ENCODE results near the gene STX16. TPM values are rescaled to one million over a fixed set of nuclear protein-coding genes. Genes with fewer than 3 reads are reported as not detected.

Gene STX16
- total and polyA plus RNA-seq, 9 of the 15 experiments (the other 6 are each of a cell fraction or from before 2014, with no cell fraction given), result 4.4 to 43.5 (median 14.7) TPM

DNA sequence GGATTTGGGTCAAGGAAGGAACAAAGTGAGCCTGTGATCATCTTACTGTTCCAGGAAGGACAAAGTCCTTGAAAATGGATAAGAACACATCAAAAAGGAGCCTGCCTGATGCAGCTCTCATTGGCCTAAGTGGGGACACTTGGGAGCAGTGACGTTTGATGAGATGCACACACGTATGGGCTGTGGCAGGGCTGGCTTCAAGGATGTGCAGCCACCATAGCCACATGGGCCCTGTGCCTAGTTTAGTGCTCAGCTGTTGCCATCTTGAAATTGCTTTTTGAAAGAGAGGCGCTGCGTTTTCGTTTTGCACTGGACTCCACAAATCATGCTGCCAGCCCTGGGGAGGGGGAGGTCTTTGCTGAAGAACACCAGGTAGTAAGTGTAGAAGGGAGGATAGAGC lies 34.9 kb downstream of the STX16 start:
- FAIRE-seq (no peak), DNase-seq (ENCODE audit: extremely low read depth in 1 of 4, low spot score in 3 of 4) (no peak), ATAC-seq (no peak)
- Histone ChIP-seq H3K4me2 (ENCODE audit: insufficient read depth, low read length) (no peak overlapping the region), H2AFZ (ENCODE audit: low read depth, low read length) (no peak overlapping the region), H3K9me1 (ENCODE audit: control insufficient read depth, insufficient read depth, low read length) (no peaks in the 10 kb centered on the region), H3K36me3 (ENCODE audit: control insufficient read depth, insufficient read depth, low read length) (no peaks in the 10 kb centered on the region), H3K9ac (ENCODE audit: insufficient read depth in 1 of 2, low read depth in 2 of 2, low read length in 2 of 2) (no peak overlapping the region), H4K20me1 (replicated peaks; ENCODE audit: control insufficient read depth, insufficient read depth, low read length) (no peaks in the 10 kb centered on the region), H3K27ac (ENCODE audit: extremely low read depth, low read depth, low read length) (no peak overlapping the region), H3K4me1 (replicated peaks in 1 of 2; ENCODE audit: control insufficient read depth in 2 of 2, insufficient read depth in 2 of 2, low read length in 2 of 2) (no peaks in the 10 kb centered on the region), H3K4me3 (no peak overlapping the region), H3K27me3 (ENCODE audit: control insufficient read depth in 2 of 2, insufficient read depth in 2 of 2, low read length in 2 of 2) (no peaks in the 10 kb centered on the region), H3K79me2 (ENCODE audit: control insufficient read depth, insufficient read depth, low read length) (no peaks in the 10 kb centered on the region), H3K9me3 (replicated peaks; ENCODE audit: control insufficient read depth, insufficient read depth, low read depth, low read length) (no peaks in the 10 kb centered on the region)
- intact Hi-C loops (cut with micrococcal nuclease), result no loop called here
- POLR2A ChIA-PET, result no interaction called here
- TF ChIP-seq, protein P1, sequence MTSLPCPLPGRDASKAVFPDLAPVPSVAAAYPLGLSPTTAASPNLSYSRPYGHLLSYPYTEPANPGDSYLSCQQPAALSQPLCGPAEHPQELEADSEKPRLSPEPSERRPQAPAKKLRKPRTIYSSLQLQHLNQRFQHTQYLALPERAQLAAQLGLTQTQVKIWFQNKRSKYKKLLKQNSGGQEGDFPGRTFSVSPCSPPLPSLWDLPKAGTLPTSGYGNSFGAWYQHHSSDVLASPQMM (CRISPR knock-in tag; IDR thresholded peaks at IDR 0.05), result no peak
- TF ChIP-seq ELF2 (CRISPR knock-in tag; IDR thresholded peaks at IDR 0.05), result no peak
- TF ChIP-seq TCF7 (IDR thresholded peaks at IDR 0.05; ENCODE audit: borderline replicate concordance), result no peak
- TF ChIP-seq, protein P2, sequence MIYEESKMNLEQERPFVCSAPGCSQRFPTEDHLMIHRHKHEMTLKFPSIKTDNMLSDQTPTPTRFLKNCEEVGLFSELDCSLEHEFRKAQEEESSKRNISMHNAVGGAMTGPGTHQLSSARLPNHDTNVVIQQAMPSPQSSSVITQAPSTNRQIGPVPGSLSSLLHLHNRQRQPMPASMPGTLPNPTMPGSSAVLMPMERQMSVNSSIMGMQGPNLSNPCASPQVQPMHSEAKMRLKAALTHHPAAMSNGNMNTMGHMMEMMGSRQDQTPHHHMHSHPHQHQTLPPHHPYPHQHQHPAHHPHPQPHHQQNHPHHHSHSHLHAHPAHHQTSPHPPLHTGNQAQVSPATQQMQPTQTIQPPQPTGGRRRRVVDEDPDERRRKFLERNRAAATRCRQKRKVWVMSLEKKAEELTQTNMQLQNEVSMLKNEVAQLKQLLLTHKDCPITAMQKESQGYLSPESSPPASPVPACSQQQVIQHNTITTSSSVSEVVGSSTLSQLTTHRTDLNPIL (CRISPR knock-in tag; IDR thresholded peaks at IDR 0.05), result no peak
- TF ChIP-seq, protein P3, sequence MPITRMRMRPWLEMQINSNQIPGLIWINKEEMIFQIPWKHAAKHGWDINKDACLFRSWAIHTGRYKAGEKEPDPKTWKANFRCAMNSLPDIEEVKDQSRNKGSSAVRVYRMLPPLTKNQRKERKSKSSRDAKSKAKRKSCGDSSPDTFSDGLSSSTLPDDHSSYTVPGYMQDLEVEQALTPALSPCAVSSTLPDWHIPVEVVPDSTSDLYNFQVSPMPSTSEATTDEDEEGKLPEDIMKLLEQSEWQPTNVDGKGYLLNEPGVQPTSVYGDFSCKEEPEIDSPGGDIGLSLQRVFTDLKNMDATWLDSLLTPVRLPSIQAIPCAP (CRISPR knock-in tag; IDR thresholded peaks at IDR 0.05; ENCODE audit: borderline replicate concordance), result no peak
- no peak for TF ChIP-seq JUNB (CRISPR knock-in tag; conservative IDR thresholded peaks at IDR 0.05)
- TF ChIP-seq ZNF408 (CRISPR knock-in tag; IDR thresholded peaks at IDR 0.05; ENCODE audit: low read depth), result no peak
- TF ChIP-seq KDM1A (IDR thresholded peaks at IDR 0.05), result no peak
- no peak for TF ChIP-seq NFE2 (IDR thresholded peaks at IDR 0.05; ENCODE audit: low read depth)
- TF ChIP-seq CREM (IDR thresholded peaks at IDR 0.05; ENCODE audit: low read depth), result no peak
- TF ChIP-seq, protein P4, sequence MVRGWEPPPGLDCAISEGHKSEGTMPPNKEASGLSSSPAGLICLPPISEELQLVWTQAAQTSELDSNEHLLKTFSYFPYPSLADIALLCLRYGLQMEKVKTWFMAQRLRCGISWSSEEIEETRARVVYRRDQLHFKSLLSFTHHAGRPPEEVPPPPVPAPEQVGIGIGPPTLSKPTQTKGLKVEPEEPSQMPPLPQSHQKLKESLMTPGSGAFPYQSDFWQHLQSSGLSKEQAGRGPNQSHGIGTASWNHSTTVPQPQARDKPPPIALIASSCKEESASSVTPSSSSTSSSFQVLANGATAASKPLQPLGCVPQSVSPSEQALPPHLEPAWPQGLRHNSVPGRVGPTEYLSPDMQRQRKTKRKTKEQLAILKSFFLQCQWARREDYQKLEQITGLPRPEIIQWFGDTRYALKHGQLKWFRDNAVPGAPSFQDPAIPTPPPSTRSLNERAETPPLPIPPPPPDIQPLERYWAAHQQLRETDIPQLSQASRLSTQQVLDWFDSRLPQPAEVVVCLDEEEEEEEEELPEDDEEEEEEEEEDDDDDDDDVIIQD (CRISPR knock-in tag; IDR thresholded peaks at IDR 0.05), result no peak
- TF ChIP-seq FOXK2 (conservative IDR thresholded peaks at IDR 0.05 in 1 of 2, IDR thresholded peaks at IDR 0.05 in 1 of 2; ENCODE audit: low read depth in 2 of 2), result no peak
- no peak for TF ChIP-seq ZNF124 (CRISPR knock-in tag; IDR thresholded peaks at IDR 0.05)
- no peak for TF ChIP-seq ESRRA (IDR thresholded peaks at IDR 0.05; ENCODE audit: borderline replicate concordance, low read depth)
- TF ChIP-seq EHMT2 (IDR thresholded peaks at IDR 0.05), result no peak
- TF ChIP-seq PTBP1 (IDR thresholded peaks at IDR 0.05; ENCODE audit: low read depth, low read length), result no peak
- no peak for TF ChIP-seq ZBTB8A (IDR thresholded peaks at IDR 0.05; ENCODE audit: partially characterized antibody)
- TF ChIP-seq, protein P5, sequence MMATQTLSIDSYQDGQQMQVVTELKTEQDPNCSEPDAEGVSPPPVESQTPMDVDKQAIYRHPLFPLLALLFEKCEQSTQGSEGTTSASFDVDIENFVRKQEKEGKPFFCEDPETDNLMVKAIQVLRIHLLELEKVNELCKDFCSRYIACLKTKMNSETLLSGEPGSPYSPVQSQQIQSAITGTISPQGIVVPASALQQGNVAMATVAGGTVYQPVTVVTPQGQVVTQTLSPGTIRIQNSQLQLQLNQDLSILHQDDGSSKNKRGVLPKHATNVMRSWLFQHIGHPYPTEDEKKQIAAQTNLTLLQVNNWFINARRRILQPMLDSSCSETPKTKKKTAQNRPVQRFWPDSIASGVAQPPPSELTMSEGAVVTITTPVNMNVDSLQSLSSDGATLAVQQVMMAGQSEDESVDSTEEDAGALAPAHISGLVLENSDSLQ (IDR thresholded peaks at IDR 0.05), result no peak
- TF ChIP-seq, protein P6, sequence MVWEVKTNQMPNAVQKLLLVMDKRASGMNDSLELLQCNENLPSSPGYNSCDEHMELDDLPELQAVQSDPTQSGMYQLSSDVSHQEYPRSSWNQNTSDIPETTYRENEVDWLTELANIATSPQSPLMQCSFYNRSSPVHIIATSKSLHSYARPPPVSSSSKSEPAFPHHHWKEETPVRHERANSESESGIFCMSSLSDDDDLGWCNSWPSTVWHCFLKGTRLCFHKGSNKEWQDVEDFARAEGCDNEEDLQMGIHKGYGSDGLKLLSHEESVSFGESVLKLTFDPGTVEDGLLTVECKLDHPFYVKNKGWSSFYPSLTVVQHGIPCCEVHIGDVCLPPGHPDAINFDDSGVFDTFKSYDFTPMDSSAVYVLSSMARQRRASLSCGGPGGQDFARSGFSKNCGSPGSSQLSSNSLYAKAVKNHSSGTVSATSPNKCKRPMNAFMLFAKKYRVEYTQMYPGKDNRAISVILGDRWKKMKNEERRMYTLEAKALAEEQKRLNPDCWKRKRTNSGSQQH (CRISPR knock-in tag; IDR thresholded peaks at IDR 0.05), result no peak
- CTCF ChIA-PET (ENCODE audit: low intra/inter-chr PET ratio), result no interaction called here
- BruUV-seq (replicated peaks), result no TSS peak
- in situ Hi-C loops (cut with MboI), result no loop called here
- WGBS (ENCODE audit: insufficient coverage, low coverage, missing lambda C conversion rate), result 48% methylated on average over 5 of the region's 5 CpGs
